ENCODE measurements around the gene STRN3.
A peak's percentile ranks its signal among the peaks of the same experiment; 100 is the strongest.

The STRN3 gene

GRCh38 chr14:31036552-31036951 is 10.4 kb upstream of the STRN3 start:
- DNase-seq (ENCODE audit: low read depth) = no peak
- TF ChIP-seq CTCF (IDR thresholded peaks at IDR 0.05; ENCODE audit: control insufficient read depth, extremely low read depth, insufficient read depth) = no peak

GRCh38 chr14:31030469-31030868 is 4.3 kb upstream of the STRN3 start:
- DNase-seq (ENCODE audit: low read depth) = no peak
- TF ChIP-seq CTCF (IDR thresholded peaks at IDR 0.05; ENCODE audit: control insufficient read depth, extremely low read depth, insufficient read depth) = no peak
- H3K4me3 ChIP-seq (ENCODE audit: low read depth, low read length) = no peak overlapping the region

More at GRCh38 chr14:31036552-31036951, 10.4 kb upstream of the STRN3 start:
- H3K4me3 ChIP-seq (ENCODE audit: low read depth, low read length) = no peak overlapping the region

GRCh38 chr14:31029016-31029970 is 3.1 kb upstream of the STRN3 start:
- TF ChIP-seq CTCF (IDR thresholded peaks at IDR 0.05; ENCODE audit: control insufficient read depth, extremely low read depth, insufficient read depth) = no peak
- no peak overlapping the region for H3K4me3 ChIP-seq (ENCODE audit: low read depth, low read length)
- DNase-seq (ENCODE audit: low read depth) = no peak

GRCh38 chr14:31027847-31028246 is 1.7 kb upstream of the STRN3 start:
- DNase-seq (ENCODE audit: low read depth) = no peak
- TF ChIP-seq CTCF (IDR thresholded peaks at IDR 0.05; ENCODE audit: control insufficient read depth, extremely low read depth, insufficient read depth) = no peak
- peak overlapping the region; percentile 79; the same call in 1 of the 2 replicates for H3K4me3 ChIP-seq (ENCODE audit: low read depth, low read length)

GRCh38 chr14:31026450-31027235 is 464 bp upstream of the STRN3 start:
- peak overlapping the region; percentile 79 for H3K4me3 ChIP-seq (ENCODE audit: low read depth, low read length)
- TF ChIP-seq CTCF (IDR thresholded peaks at IDR 0.05; ENCODE audit: control insufficient read depth, extremely low read depth, insufficient read depth) = no peak
- DNase-seq (ENCODE audit: low read depth) = peak; percentile 91

- DNase-seq (ENCODE audit: low read depth) = no peak
- TF ChIP-seq CTCF (IDR thresholded peaks at IDR 0.05; ENCODE audit: control insufficient read depth, extremely low read depth, insufficient read depth) = no peak
- H3K4me3 ChIP-seq (ENCODE audit: low read depth, low read length) = peak within 1 kb of the TSS; percentile 79
Measured at GRCh38 chr14:31025367-31026076, 657 bp downstream of the STRN3 start, which contains the start of gene AP4S1. Gene AP4S1 (plus strand): TSS chr14:31025649. CDS start chr14:31066197, 40,548 bp downstream.
